B cell (primary cell): ENCODE data around the gene PIGR. TPM values are rescaled to one million over a fixed set of nuclear protein-coding genes. Genes with fewer than 3 reads are reported as not detected.
"Not testable (repeated sequence)": the region's sequence is repeated elsewhere in the genome, so short reads cannot be mapped to it uniquely, and the experiment has no call there.

Experiments
- ATAC-seq: fragments of 200-7000 bp; cut with Tn5 transposase; one replicate; pipeline ENCODE4 v1.10.0; 2021; ENCODE audit warnings: low read depth, mild to moderate bottlenecking, moderate number of reproducible peaks, moderate library complexity
- CTCF ChIA-PET: fragments of 350-600 bp; sonication (Branson Sonifier 250); formaldehyde crosslinking; loops from one replicate; lab custom pipeline; 2021; ENCODE audit warnings: antibody characterized with exemption, inconsistent platforms; lab: Charles Lee
- POLR2A ChIA-PET: fragments of 350-600 bp; sonication (Branson Sonifier 250); formaldehyde crosslinking; loops from one replicate; lab custom pipeline; 2021; ENCODE audit warnings: antibody characterized with exemption; lab: Charles Lee
- DNase-seq: peaks from one replicate; pipeline ENCODE4 v3.0.0; 2013
- H2AFZ ChIP-seq: 2 replicates; pipeline ENCODE4 v1.6.1; 2012; ENCODE audit warnings: mild to moderate bottlenecking, low read depth, low read length; ENCODE audit not compliant: insufficient read depth, poor library complexity, severe bottlenecking
- H3K27ac ChIP-seq, 2 donors: 1 replicate in 1 of 2; 2 replicates in 1 of 2; pipeline ENCODE4 v1.5.1; 2012 to 2013; ENCODE audit warnings: low read length in 2 of 2, mild to moderate bottlenecking in 2 of 2, moderate library complexity in 1 of 2
- H3K27me3 ChIP-seq, 4 experiments: fragments of 200-600 bp in 1 of 4; sonication (generic) in 1 of 4; replicated peaks in 1 of 4; 1 replicate in 2 of 4; 2 replicates in 2 of 4; pipeline versions ENCODE4 v1.6.1 to v1.7.0; 2013 to 2016; ENCODE audit warnings: low read length in 3 of 4, mild to moderate bottlenecking in 2 of 4, mixed read lengths in 1 of 4, moderate library complexity in 1 of 4; ENCODE audit not compliant: insufficient read depth in 4 of 4, control insufficient read depth in 3 of 4; ENCODE audit errors: control extremely low read depth in 1 of 4
- H3K36me3 ChIP-seq, 2 experiments: replicated peaks in 1 of 2; 1 replicate in 1 of 2; 2 replicates in 1 of 2; pipeline versions ENCODE4 v1.6.1 to v1.7.1; 2013; ENCODE audit warnings: low read length in 1 of 2; ENCODE audit not compliant: insufficient read depth in 2 of 2, control insufficient read depth in 1 of 2; ENCODE audit errors: control extremely low read depth in 1 of 2, extremely low read depth in 1 of 2
- H3K4me1 ChIP-seq, 2 donors: fragments of 200-600 bp in 1 of 2; sonication (generic) in 1 of 2; 1 replicate in 1 of 2; 2 replicates in 1 of 2; pipeline versions ENCODE4 v1.5.1 to v1.6.1; 2013 to 2017; ENCODE audit warnings: low read length in 2 of 2; ENCODE audit not compliant: control insufficient read depth in 2 of 2, insufficient read depth in 2 of 2
- H3K4me2 ChIP-seq: replicated peaks from 2 replicates; pipeline ENCODE3; 2012; ENCODE audit warnings: mild to moderate bottlenecking, low read depth, low read length; ENCODE audit not compliant: poor library complexity, severe bottlenecking
- H3K4me3 ChIP-seq, 5 experiments: fragments of 200-600 bp in 1 of 5; sonication (generic) in 1 of 5; 1 replicate in 3 of 5; 2 replicates in 2 of 5; pipeline versions ENCODE4 v1.5.1 to v1.7.0; 2011 to 2016; ENCODE audit warnings: low read length in 4 of 5, mild to moderate bottlenecking in 4 of 5, low read depth in 2 of 5, control low read depth in 1 of 5, moderate library complexity in 1 of 5; ENCODE audit not compliant: insufficient read depth in 1 of 5; ENCODE audit errors: control extremely low read depth in 1 of 5, extremely low read depth in 1 of 5
- H3K79me2 ChIP-seq: fragments of 200-600 bp; sonication (generic); one replicate; pipeline ENCODE4 v1.6.0; 2016; ENCODE audit warnings: low read length; ENCODE audit not compliant: control insufficient read depth, insufficient read depth
- H3K9ac ChIP-seq: fragments of 200-600 bp; sonication (generic); 2 replicates; pipeline ENCODE4 v1.6.1; 2017; ENCODE audit warnings: mild to moderate bottlenecking, low read length, moderate library complexity
- H3K9me3 ChIP-seq, 3 donors: one replicate each; pipeline versions ENCODE4 v1.6.1 to v1.7.1; 2013; ENCODE audit warnings: low read length in 2 of 3; ENCODE audit not compliant: control insufficient read depth in 2 of 3, insufficient read depth in 1 of 3; ENCODE audit errors: control extremely low read depth in 1 of 3
- H4K20me1 ChIP-seq: 2 replicates; pipeline ENCODE4 v1.6.0; 2012; ENCODE audit warnings: mild to moderate bottlenecking, low read length; ENCODE audit not compliant: insufficient read depth, control insufficient read depth, poor library complexity, severe bottlenecking
- H3K27ac Mint-ChIP-seq: one replicate; pipeline ENCODE4 v1.8.0; 2021; ENCODE audit warnings: mixed read lengths
- H3K27me3 Mint-ChIP-seq: one replicate; pipeline ENCODE4 v1.8.0; 2021; ENCODE audit warnings: mixed read lengths
- H3K4me1 Mint-ChIP-seq: one replicate; pipeline ENCODE4 v1.8.0; 2021; ENCODE audit warnings: mixed read lengths
- H3K4me3 Mint-ChIP-seq: one replicate; pipeline ENCODE4 v1.8.0; 2021; ENCODE audit warnings: mixed read lengths
- H3K9me3 Mint-ChIP-seq: one replicate; pipeline ENCODE4 v1.8.0; 2022; ENCODE audit warnings: mixed read lengths; ENCODE audit not compliant: insufficient read depth
- EZH2 ChIP-seq: IDR thresholded peaks from 2 replicates; pipeline ENCODE4 v1.6.1; 2012; ENCODE audit warnings: borderline replicate concordance, low read depth, mild to moderate bottlenecking, moderate library complexity, low read length; ENCODE audit not compliant: insufficient read depth, poor library complexity, severe bottlenecking
- WGBS: methylation state at CpG from one replicate; pipeline ENCODE4 v1.1.5; 2013; ENCODE audit warnings: missing lambda C conversion rate; ENCODE audit not compliant: insufficient coverage; 5-methylcytosine and 5-hydroxymethylcytosine counted together
- intact Hi-C: fragments of 100-400 bp; cut with micrococcal nuclease; formaldehyde crosslinking; loops from one replicate; pipeline ENCODE4 v1.10.0; 2022
- polyA plus RNA-seq: library from polyadenylated mRNA; depleted of rRNA; stranded (reverse); fragments of >200 nt; gene quantifications from 2 replicates; pipeline ENCODE4 v1.2.3, GENCODE V29; 2012
- total RNA-seq, 2 donors: library from RNA; stranded (reverse); fragments of 120-200 nt in 1 of 2; gene quantifications; 1 replicate in 1 of 2; 2 replicates in 1 of 2; pipeline versions ENCODE4 v1.2.3 to v1.2.4, GENCODE V29; 2013 to 2022
- TF ChIP-seq, protein P1 (sequence below): fragments of 200-600 bp; IDR thresholded peaks from one replicate; pipeline ENCODE4 v1.8.0; 2022; ENCODE audit warnings: antibody characterized with exemption, mild to moderate bottlenecking

PIGR gene
- total and polyA plus RNA-seq, 2 donors (not counting 1 experiment from before 2014, with no cell fraction given): 0.31 to 1.1 TPM

DNA sequence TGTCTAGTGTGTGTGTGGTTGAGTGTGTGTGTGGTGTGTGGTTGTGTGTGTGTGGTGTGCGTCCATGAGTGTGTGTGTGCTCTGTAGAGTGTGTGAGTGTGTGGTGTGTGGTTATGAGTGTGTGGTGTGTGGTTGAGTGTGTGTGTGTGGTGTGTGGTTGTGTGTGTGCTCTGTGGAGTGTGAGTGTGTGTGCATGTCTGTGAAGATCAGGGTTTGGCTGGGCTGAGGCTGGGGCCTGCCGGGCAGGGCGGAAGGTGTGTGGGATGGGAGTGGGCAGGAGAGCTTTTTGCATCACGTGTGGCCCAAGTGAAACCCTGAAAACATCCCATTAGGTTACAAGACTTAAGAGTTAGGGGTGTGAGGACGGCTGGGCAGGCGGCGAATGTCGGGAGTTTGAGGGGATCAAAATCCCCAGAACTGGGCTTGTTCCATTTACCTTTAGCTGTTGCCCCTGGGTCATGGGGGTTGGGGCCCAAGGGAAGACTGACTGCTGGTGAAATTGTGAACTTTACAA lies 21.6 kb downstream of the PIGR start:
- Mint-ChIP-seq H3K4me3 (no peak overlapping the region), H3K4me1 (peaks cover 35% of the 10 kb centered on the region), H3K27ac (no peak overlapping the region), H3K27me3 (no peaks in the 10 kb centered on the region), H3K9me3 (no peaks in the 10 kb centered on the region)
- POLR2A ChIA-PET: interaction anchor here (0.6 to 2.7 kb wide), 8 partner anchors 9 to 1295 kb away, joined by 4 to 11 read pairs (median 7); no protein-coding TSS in a partner anchor
- H3K4me1 ChIP-seq: peaks cover 76 to 78% of the 10 kb centered on the region in 2 donors
- CTCF ChIA-PET: interaction anchor here (0.5 to 14.5 kb wide), 9 partner anchors 7 to 290 kb away, joined by 3 to 723 read pairs (median 9); partner anchors contain the start of genes DYRK3 and FCMR
- peak overlapping the region in 2 of 5 experiments; percentile 2 to 99 for H3K4me3 ChIP-seq
- no peaks in the 10 kb centered on the region for H3K27me3 ChIP-seq
- ATAC-seq (peak; percentile 0), DNase-seq (no peak)
- peak overlapping the region; percentile 96 for H3K9ac ChIP-seq
- no peak for TF ChIP-seq EZH2
- TF ChIP-seq, protein P1, sequence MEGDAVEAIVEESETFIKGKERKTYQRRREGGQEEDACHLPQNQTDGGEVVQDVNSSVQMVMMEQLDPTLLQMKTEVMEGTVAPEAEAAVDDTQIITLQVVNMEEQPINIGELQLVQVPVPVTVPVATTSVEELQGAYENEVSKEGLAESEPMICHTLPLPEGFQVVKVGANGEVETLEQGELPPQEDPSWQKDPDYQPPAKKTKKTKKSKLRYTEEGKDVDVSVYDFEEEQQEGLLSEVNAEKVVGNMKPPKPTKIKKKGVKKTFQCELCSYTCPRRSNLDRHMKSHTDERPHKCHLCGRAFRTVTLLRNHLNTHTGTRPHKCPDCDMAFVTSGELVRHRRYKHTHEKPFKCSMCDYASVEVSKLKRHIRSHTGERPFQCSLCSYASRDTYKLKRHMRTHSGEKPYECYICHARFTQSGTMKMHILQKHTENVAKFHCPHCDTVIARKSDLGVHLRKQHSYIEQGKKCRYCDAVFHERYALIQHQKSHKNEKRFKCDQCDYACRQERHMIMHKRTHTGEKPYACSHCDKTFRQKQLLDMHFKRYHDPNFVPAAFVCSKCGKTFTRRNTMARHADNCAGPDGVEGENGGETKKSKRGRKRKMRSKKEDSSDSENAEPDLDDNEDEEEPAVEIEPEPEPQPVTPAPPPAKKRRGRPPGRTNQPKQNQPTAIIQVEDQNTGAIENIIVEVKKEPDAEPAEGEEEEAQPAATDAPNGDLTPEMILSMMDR: no peak
- peaks cover 9% of the 10 kb centered on the region for H4K20me1 ChIP-seq
- peaks cover 94% of the 10 kb centered on the region for H3K79me2 ChIP-seq
- peak overlapping the region; percentile 81 for H3K4me2 ChIP-seq
- no peaks in the 10 kb centered on the region for H3K9me3 ChIP-seq
- H2AFZ ChIP-seq: peak overlapping the region; percentile 12
- H3K36me3 ChIP-seq: peaks cover 3 to 11% of the 10 kb centered on the region in 2 experiments
- peak overlapping the region; percentile 88 to 96 for H3K27ac ChIP-seq
- intact Hi-C loops: loop anchor here (2.0 to 5.0 kb wide), 4 partner anchors 128 to 573 kb away; partner anchors contain the start of genes CD55, CR1, PFKFB2 and YOD1
- 37% methylated on average over 3 of the region's 8 CpGs for WGBS

DNA sequence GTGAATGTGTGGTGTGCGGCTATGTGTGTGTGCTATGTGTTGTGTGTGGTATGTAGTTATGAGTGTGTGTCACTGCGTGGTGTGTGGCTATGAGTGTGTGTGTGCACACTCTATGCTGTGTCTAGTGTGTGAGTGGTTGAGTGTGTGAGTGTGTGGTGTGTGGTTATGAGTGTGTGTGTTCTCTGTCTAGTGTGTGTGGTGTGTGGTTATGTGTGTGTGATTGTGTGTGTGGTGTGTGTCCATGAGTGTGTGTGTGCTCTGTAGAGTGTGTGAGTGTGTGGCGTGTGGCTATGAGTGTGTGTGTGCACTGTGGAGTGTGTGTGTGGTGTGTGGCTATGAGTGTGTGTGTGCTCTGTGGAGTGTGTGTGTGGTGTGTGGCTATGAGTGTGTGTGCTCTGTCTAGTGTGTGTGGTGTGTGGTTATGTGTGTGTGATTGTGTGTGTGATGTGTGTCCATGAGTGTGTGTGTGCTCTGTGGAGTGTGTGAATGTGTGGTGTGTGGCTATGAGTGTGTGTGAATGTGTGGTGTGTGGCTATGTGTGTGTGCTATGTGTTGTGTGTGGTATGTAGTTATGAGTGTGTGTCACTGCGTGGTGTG lies 22.2 kb downstream of the PIGR start:
- H3K4me3 ChIP-seq: peak overlapping the region in 4 of 5 experiments; percentile 41 to 99 (median 76)
- H3K9me3 Mint-ChIP-seq: not testable (repeated sequence)
- H3K4me1 ChIP-seq: peaks cover 70 to 72% of the 10 kb centered on the region in 2 donors

More for the DNA sequence above, 22.2 kb downstream of the PIGR start:
- ChIA-PET CTCF (interaction anchor here (2.1 to 14.0 kb wide), 7 partner anchors 7 to 189 kb away, joined by 12 to 723 read pairs (median 111); partner anchors contain the start of gene FCMR), POLR2A (interaction anchor here (1.5 to 2.7 kb wide), 2 partner anchors 9 to 12 kb away, joined by 11 read pairs; no protein-coding TSS in a partner anchor)
- Histone ChIP-seq H3K9ac (peak overlapping the region; percentile 96), H2AFZ (peak overlapping the region; percentile 3), H3K27ac (peak overlapping the region; percentile 88 to 96), H4K20me1 (peaks cover 15% of the 10 kb centered on the region), H3K36me3 (peaks cover 3 to 16% of the 10 kb centered on the region in 2 experiments), H3K79me2 (peaks cover 98% of the 10 kb centered on the region), H3K4me2 (peak overlapping the region; percentile 81)
- 91% methylated on average over 3 of the region's 4 CpGs for WGBS
- intact Hi-C loops: loop anchor here (1.0 to 5.0 kb wide), 5 partner anchors 9 to 573 kb away; partner anchors contain the start of genes CR1, PFKFB2 and YOD1
- H3K4me3 Mint-ChIP-seq, ATAC-seq, H3K9me3 ChIP-seq, H3K27ac Mint-ChIP-seq, H3K27me3 Mint-ChIP-seq, H3K27me3 ChIP-seq: not testable (repeated sequence)
- H3K4me1 Mint-ChIP-seq: peaks cover 32% of the 10 kb centered on the region
- peak; percentile 42 for DNase-seq
